GM19372 (cell line): ENCODE results near the gene THBD.
"Not testable (repeated sequence)": the region's sequence is repeated elsewhere in the genome, so short reads cannot be mapped to it uniquely, and the experiment has no call there.

Source experiments
- ATAC-seq: cut with Tn5 transposase; IDR thresholded peaks from one replicate; pipeline ENCODE4 v1.9.1; 2021; ENCODE audit warnings: mild to moderate bottlenecking, low read depth, moderate library complexity; ENCODE audit not compliant: unreplicated experiment

Gene THBD

GRCh38 chr20:23039136-23039875 is 10.2 kb downstream of the THBD start:
- no peak for ATAC-seq

- ATAC-seq, result no peak
Measured at GRCh38 chr20:23037017-23037481, 12.4 kb downstream of the THBD start.

- no peak for ATAC-seq
Measured at GRCh38 chr20:23036371-23036770, 13.1 kb downstream of the THBD start.

GRCh38 chr20:23035731-23036130 is 13.7 kb downstream of the THBD start:
- no peak for ATAC-seq

GRCh38 chr20:23034721-23035671 is 14.5 kb downstream of the THBD start, which contains the start of gene SSTR4:
SSTR4 (plus strand) TSS chr20:23035312; CDS start chr20:23035484, 172 bp downstream.
- ATAC-seq, result no peak

- ATAC-seq, result no peak
Measured at GRCh38 chr20:23033918-23034317, 15.6 kb downstream of the THBD start.

GRCh38 chr20:23032750-23033078 is 16.8 kb downstream of the THBD start:
- no peak for ATAC-seq

- ATAC-seq, result no peak
Measured at GRCh38 chr20:23032056-23032749, 17.3 kb downstream of the THBD start.

GRCh38 chr20:23031346-23031745 is 18.1 kb downstream of the THBD start:
- no peak for ATAC-seq

- ATAC-seq, result no peak
Measured at GRCh38 chr20:23029324-23029723, 20.1 kb downstream of the THBD start.

- ATAC-seq, result no peak
Measured at GRCh38 chr20:23028392-23028791, 21.1 kb downstream of the THBD start.

- no peak for ATAC-seq
Measured at GRCh38 chr20:23027721-23028120, 21.8 kb downstream of the THBD start.

- not testable (repeated sequence) for ATAC-seq
Measured at GRCh38 chr20:23025503-23025902, 24.0 kb downstream of the THBD start.

GRCh38 chr20:23024701-23025100 is 24.8 kb downstream of the THBD start:
- no peak for ATAC-seq

GRCh38 chr20:23023621-23024177 is 25.8 kb downstream of the THBD start:
- ATAC-seq, result no peak

GRCh38 chr20:23022849-23023248 is 26.6 kb downstream of the THBD start:
- no peak for ATAC-seq

- ATAC-seq, result no peak
Measured at GRCh38 chr20:23021951-23022350, 27.5 kb downstream of the THBD start.

GRCh38 chr20:23021541-23021940 is 27.9 kb downstream of the THBD start:
- ATAC-seq, result no peak

- ATAC-seq, result no peak
Measured at GRCh38 chr20:23020230-23021018, 29.0 kb downstream of the THBD start.

- no peak for ATAC-seq
Measured at GRCh38 chr20:23019403-23019802, 30.1 kb downstream of the THBD start.
